Measurements from ENCODE around the gene KCTD18.

KCTD18 gene

DNA sequence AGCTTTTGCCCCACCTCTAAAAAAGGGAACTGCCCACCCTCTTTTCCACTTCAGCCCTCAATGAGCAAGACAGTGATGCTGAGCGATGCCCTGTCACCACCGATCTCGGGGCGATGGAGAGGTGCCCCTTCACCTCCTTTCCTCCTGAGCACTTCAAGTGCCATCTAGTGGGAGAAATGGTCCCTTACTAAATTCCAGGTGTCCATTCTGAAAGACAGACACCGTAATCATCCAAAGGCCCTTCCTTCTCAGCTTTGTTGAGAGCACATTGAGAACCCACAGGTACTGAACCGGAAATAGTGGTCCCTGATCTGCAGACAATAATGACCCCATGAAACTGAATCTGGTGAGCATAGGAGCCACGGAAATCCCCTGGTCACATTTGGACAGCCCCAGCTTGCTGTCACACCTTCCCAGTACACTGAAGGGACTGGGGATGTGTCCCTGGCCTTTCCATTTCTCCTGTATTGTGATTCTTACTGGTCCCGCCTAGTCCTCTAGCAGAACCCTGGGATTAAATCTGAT, 38.5 kb downstream of the KCTD18 start:
- Histone ChIP-seq H2AFZ (ENCODE audit: low read depth, low read length) (no peak overlapping the region), H3K27me3 (ENCODE audit: low read depth, low read length) (no peaks in the 10 kb centered on the region), H4K20me1 (ENCODE audit: insufficient read depth, low read length) (no peaks in the 10 kb centered on the region), H3K4me3 (ENCODE audit: low read length) (peak overlapping the region; percentile 43), H3K79me2 (ENCODE audit: low read length) (no peaks in the 10 kb centered on the region), H3K36me3 (replicated peaks; ENCODE audit: low read depth, low read length) (no peaks in the 10 kb centered on the region), H3K9me3 (ENCODE audit: insufficient read depth, low read length) (no peaks in the 10 kb centered on the region), H3K4me1 (ENCODE audit: low read length) (peaks cover 22% of the 10 kb centered on the region), H3K9ac (ENCODE audit: low read length) (no peak overlapping the region), H3K4me2 (ENCODE audit: low read length) (peak overlapping the region; percentile 68), H3K27ac (ENCODE audit: low read length) (no peak overlapping the region)
- no peak for TF ChIP-seq EZH2phosphoT487 (IDR thresholded peaks at IDR 0.05; ENCODE audit: low read depth)
- TF ChIP-seq, protein P1, sequence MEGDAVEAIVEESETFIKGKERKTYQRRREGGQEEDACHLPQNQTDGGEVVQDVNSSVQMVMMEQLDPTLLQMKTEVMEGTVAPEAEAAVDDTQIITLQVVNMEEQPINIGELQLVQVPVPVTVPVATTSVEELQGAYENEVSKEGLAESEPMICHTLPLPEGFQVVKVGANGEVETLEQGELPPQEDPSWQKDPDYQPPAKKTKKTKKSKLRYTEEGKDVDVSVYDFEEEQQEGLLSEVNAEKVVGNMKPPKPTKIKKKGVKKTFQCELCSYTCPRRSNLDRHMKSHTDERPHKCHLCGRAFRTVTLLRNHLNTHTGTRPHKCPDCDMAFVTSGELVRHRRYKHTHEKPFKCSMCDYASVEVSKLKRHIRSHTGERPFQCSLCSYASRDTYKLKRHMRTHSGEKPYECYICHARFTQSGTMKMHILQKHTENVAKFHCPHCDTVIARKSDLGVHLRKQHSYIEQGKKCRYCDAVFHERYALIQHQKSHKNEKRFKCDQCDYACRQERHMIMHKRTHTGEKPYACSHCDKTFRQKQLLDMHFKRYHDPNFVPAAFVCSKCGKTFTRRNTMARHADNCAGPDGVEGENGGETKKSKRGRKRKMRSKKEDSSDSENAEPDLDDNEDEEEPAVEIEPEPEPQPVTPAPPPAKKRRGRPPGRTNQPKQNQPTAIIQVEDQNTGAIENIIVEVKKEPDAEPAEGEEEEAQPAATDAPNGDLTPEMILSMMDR (IDR thresholded peaks at IDR 0.05; ENCODE audit: low read depth, low read length): peak; percentile 88

DNA sequence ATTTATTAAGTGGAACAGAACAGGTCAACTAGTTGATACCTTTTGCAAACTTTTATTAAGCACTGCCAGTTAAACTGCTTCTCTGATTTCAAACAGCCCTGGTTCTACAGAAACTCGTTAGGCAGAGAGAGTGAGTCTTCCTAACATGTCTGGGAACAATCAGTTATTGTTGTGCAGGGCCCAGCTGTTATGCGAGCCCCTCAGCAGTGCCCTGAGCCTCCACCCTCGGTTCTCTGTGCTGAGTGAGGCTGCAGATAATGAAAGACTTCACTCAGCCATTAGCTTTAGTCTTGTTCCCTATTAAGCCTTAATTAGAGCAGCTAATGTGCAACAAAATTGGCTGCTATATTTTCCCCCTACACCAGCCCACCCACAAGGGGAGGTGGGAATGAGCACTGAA, 39.6 kb downstream of the KCTD18 start:
- Histone ChIP-seq H3K79me2 (ENCODE audit: low read length) (no peaks in the 10 kb centered on the region), H3K27ac (ENCODE audit: low read length) (no peak overlapping the region), H3K27me3 (ENCODE audit: low read depth, low read length) (no peaks in the 10 kb centered on the region), H2AFZ (ENCODE audit: low read depth, low read length) (no peak overlapping the region), H3K4me1 (ENCODE audit: low read length) (peaks cover 22% of the 10 kb centered on the region), H4K20me1 (ENCODE audit: insufficient read depth, low read length) (no peaks in the 10 kb centered on the region), H3K36me3 (replicated peaks; ENCODE audit: low read depth, low read length) (no peaks in the 10 kb centered on the region), H3K4me3 (ENCODE audit: low read length) (no peak overlapping the region), H3K9ac (ENCODE audit: low read length) (no peak overlapping the region), H3K9me3 (ENCODE audit: insufficient read depth, low read length) (no peaks in the 10 kb centered on the region), H3K4me2 (ENCODE audit: low read length) (no peak overlapping the region)
- TF ChIP-seq, protein P1 (IDR thresholded peaks at IDR 0.05; ENCODE audit: low read depth, low read length): no peak
- TF ChIP-seq EZH2phosphoT487 (IDR thresholded peaks at IDR 0.05; ENCODE audit: low read depth): no peak

DNA sequence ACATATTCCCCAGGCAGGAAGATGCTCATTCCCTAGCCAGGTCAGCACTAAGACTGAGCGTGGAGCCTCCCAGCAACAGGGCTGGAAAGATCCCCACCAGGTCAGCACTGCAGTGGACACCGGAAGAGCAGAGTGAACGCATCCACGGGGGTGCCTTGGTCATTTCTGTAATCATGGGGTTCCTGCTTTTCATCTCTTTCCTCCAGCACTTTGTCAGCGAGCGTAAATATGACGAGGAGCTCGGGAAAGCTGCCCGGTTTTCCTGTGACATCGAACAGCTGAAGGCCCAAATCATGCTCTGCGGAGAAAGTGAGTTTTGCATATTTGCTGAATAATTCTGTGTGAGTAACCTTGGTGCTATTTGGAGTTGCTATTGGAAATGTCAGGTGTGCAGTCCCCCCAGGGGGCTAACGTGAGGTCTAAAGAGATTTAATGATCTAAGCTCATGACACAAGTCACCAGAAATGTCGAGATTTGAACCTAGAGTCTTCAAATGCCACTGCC, 40.1 kb downstream of the KCTD18 start:
- peaks cover 22% of the 10 kb centered on the region for H3K4me1 ChIP-seq (ENCODE audit: low read length)
- TF ChIP-seq EZH2phosphoT487 (IDR thresholded peaks at IDR 0.05; ENCODE audit: low read depth): no peak
- TF ChIP-seq, protein P1 (IDR thresholded peaks at IDR 0.05; ENCODE audit: low read depth, low read length): no peak
- H3K4me2 ChIP-seq (ENCODE audit: low read length): no peak overlapping the region
- H3K79me2 ChIP-seq (ENCODE audit: low read length): no peaks in the 10 kb centered on the region
- H3K4me3 ChIP-seq (ENCODE audit: low read length): no peak overlapping the region
- H3K36me3 ChIP-seq (replicated peaks; ENCODE audit: low read depth, low read length): no peaks in the 10 kb centered on the region
- no peaks in the 10 kb centered on the region for H4K20me1 ChIP-seq (ENCODE audit: insufficient read depth, low read length)
- no peaks in the 10 kb centered on the region for H3K27me3 ChIP-seq (ENCODE audit: low read depth, low read length)
- H3K27ac ChIP-seq (ENCODE audit: low read length): no peak overlapping the region
- H3K9me3 ChIP-seq (ENCODE audit: insufficient read depth, low read length): no peaks in the 10 kb centered on the region
- no peak overlapping the region for H2AFZ ChIP-seq (ENCODE audit: low read depth, low read length)
- H3K9ac ChIP-seq (ENCODE audit: low read length): no peak overlapping the region

DNA sequence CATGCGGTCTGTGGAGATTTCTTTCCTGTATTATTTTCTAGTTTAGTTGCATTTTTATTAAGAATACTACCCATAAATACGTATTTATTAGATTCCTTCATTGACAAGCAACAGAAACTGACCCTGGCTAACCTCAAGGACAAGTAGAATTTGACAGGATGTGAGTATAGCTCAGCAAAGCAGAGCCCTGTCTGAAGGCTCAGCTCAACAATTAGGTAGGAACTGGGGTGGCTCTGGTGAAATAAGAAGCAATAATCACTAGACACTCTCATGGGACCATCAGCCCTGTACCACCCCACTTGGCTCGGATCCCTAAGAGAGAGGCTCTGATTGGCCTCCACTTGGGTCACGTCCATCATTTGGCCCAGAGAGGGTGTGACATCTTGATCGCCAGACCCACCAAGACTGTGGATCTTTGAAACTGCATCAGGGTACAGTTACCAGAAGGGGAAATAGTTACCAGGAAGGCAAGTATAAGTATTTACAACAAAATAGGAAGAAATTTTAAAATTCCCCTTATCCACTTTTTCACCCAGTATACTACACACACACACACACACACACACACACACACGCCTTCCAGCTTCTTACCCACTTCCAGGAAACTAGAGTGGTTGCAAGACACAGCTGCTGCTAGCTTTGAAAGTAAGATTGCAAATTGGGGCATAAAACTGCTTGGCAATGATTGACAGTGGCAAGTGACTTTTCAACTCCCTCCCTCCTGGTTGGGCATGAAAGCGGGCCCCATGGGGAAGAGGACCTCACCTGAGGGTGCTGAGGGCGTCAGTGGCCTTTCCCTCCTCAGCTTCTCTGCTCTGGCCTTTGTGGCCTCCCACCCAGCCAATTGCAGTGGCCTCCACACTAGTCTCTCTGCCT, 41.8 kb downstream of the KCTD18 start:
- no peak overlapping the region for H3K9ac ChIP-seq (ENCODE audit: low read length)
- H2AFZ ChIP-seq (ENCODE audit: low read depth, low read length): no peak overlapping the region
- H3K4me1 ChIP-seq (ENCODE audit: low read length): peaks cover 22% of the 10 kb centered on the region
- no peak overlapping the region for H3K27ac ChIP-seq (ENCODE audit: low read length)
- TF ChIP-seq EZH2phosphoT487 (IDR thresholded peaks at IDR 0.05; ENCODE audit: low read depth): no peak
- TF ChIP-seq, protein P1 (IDR thresholded peaks at IDR 0.05; ENCODE audit: low read depth, low read length): no peak
- H3K27me3 ChIP-seq (ENCODE audit: low read depth, low read length): no peaks in the 10 kb centered on the region
- H3K4me2 ChIP-seq (ENCODE audit: low read length): no peak overlapping the region
- no peaks in the 10 kb centered on the region for H3K36me3 ChIP-seq (replicated peaks; ENCODE audit: low read depth, low read length)
- no peaks in the 10 kb centered on the region for H3K79me2 ChIP-seq (ENCODE audit: low read length)
- H4K20me1 ChIP-seq (ENCODE audit: insufficient read depth, low read length): no peaks in the 10 kb centered on the region
- no peak overlapping the region for H3K4me3 ChIP-seq (ENCODE audit: low read length)
- no peaks in the 10 kb centered on the region for H3K9me3 ChIP-seq (ENCODE audit: insufficient read depth, low read length)

All from OCI-LY3 (cell line).